K562 (cell line): Measurements from ENCODE around the gene NUP35. TPM values are rescaled to one million over a fixed set of nuclear protein-coding genes. Genes with fewer than 3 reads are reported as not detected.

Experiments
- CREB1 ChIP-seq, 2 experiments: sonication (generic) in 1 of 2; formaldehyde crosslinking in 1 of 2; IDR thresholded peaks; 2 replicates each; pipeline versions ENCODE4 v1.6.1 to v1.8.0; 2012 to 2022; ENCODE audit warnings: inconsistent platforms in 1 of 2, mild to moderate bottlenecking in 1 of 2, missing genetic modification reagents in 1 of 2, moderate library complexity in 1 of 2
- CREB5 ChIP-seq: fragments of 250-450 bp; sonication (Bioruptor Pico); IDR thresholded peaks from 2 replicates; pipeline ENCODE4 v1.5.0; 2020; ENCODE audit warnings: mild to moderate bottlenecking
- E2F6 ChIP-seq, 2 experiments: IDR thresholded peaks; 2 replicates each; pipeline ENCODE4 v1.6.1; 2011; ENCODE audit warnings: borderline replicate concordance in 1 of 2, control low read depth in 1 of 2, low read depth in 1 of 2, low read length in 1 of 2, mild to moderate bottlenecking in 1 of 2, mixed read lengths in 1 of 2, moderate library complexity in 1 of 2; ENCODE audit not compliant: insufficient read depth in 1 of 2, insufficient read length in 1 of 2, poor library complexity in 1 of 2, severe bottlenecking in 1 of 2; ENCODE audit errors: extremely low read depth in 1 of 2
- GTF2A2 ChIP-seq: IDR thresholded peaks from 2 replicates; pipeline ENCODE4 v1.6.1; 2016; ENCODE audit warnings: mild to moderate bottlenecking, missing genetic modification characterization, missing compliant biosample characterization
- HLTF ChIP-seq: fragments of 450-650 bp; IDR thresholded peaks from 2 replicates; pipeline ENCODE4 v1.6.1; 2016
- HNRNPK ChIP-seq: fragments of 200-400 bp; formaldehyde crosslinking; IDR thresholded peaks from one replicate; pipeline ENCODE4 v1.6.1; 2018; ENCODE audit warnings: mild to moderate bottlenecking, low read depth, low read length; ENCODE audit not compliant: poor library complexity, severe bottlenecking
- JUN ChIP-seq, 2 experiments: sonication (generic) in 1 of 2; formaldehyde crosslinking in 1 of 2; IDR thresholded peaks; 2 replicates each; pipeline versions ENCODE4 v1.6.1 to v1.8.0; 2012 to 2022; ENCODE audit warnings: borderline replicate concordance in 2 of 2, mild to moderate bottlenecking in 2 of 2, improper control_type of control experiment in 1 of 2, low read depth in 1 of 2, low read length in 1 of 2, missing genetic modification reagents in 1 of 2
- POLR3G ChIP-seq: IDR thresholded peaks from 2 replicates; pipeline ENCODE4 v1.6.1; 2011; ENCODE audit not compliant: insufficient read length, insufficient replicate concordance; ENCODE audit errors: extremely low read depth
- PURB ChIP-seq: sonication (generic); formaldehyde crosslinking; IDR thresholded peaks from 2 replicates; pipeline ENCODE4 v1.9.0; 2021; ENCODE audit warnings: low read depth, mild to moderate bottlenecking, missing genetic modification reagents
- RBM39 ChIP-seq: fragments of 200-400 bp; formaldehyde crosslinking; optimal IDR thresholded peaks from 2 replicates; pipeline ENCODE3; 2018; ENCODE audit warnings: low read depth, low read length
- RFX5 ChIP-seq: IDR thresholded peaks from 2 replicates; pipeline ENCODE4 v1.6.1; 2011; ENCODE audit warnings: low read depth, mild to moderate bottlenecking, improper control_type of control experiment, low read length
- SRF ChIP-seq, 2 experiments: fragments of 250-450, 450-650 bp in 1 of 2; sonication (Bioruptor Pico) in 1 of 2; sonication (generic) in 1 of 2; formaldehyde crosslinking; IDR thresholded peaks; 2 replicates each; pipeline versions ENCODE4 v1.5.0 to v1.5.1; 2020 to 2022; ENCODE audit warnings: mild to moderate bottlenecking in 1 of 2, missing genetic modification reagents in 1 of 2
- TAF15 ChIP-seq: fragments of 200-400 bp; formaldehyde crosslinking; IDR thresholded peaks from 2 replicates; pipeline ENCODE4 v1.6.1; 2017; ENCODE audit warnings: mild to moderate bottlenecking, low read depth, low read length, moderate library complexity
- TFE3 ChIP-seq: fragments of 450-650 bp; formaldehyde crosslinking; IDR thresholded peaks from 2 replicates; pipeline ENCODE4 v1.4.0; 2020; ENCODE audit warnings: mild to moderate bottlenecking, mixed read lengths
- ZNF518B ChIP-seq: fragments of 250-450 bp; sonication (Bioruptor Pico); IDR thresholded peaks from 2 replicates; pipeline ENCODE4 v1.5.0; 2021; ENCODE audit warnings: mild to moderate bottlenecking, moderate library complexity
- ZSCAN32 ChIP-seq: fragments of 450-650 bp; formaldehyde crosslinking; IDR thresholded peaks from 2 replicates; pipeline ENCODE4 v1.4.0; 2020; ENCODE audit warnings: mild to moderate bottlenecking, moderate library complexity
- polyA plus RNA-seq, 8 experiments: library from polyadenylated mRNA; depleted of rRNA in 4 of 8; stranded (reverse) in 5 of 8; unstranded in 3 of 8; fragments of >200 nt; fragmentation: Nextera tagmentation in 2 of 8; fragmentation: Illumina TruSeq in 1 of 8; extraction: Ambion mirVana in 2 of 8; extraction: Trizol in 1 of 8; gene quantifications; 2 replicates each; pipeline versions ENCODE4 v1.2.1 to v1.2.3, GENCODE V29; 2011 to 2014; ENCODE audit warnings: inconsistent platforms in 1 of 8, missing spikeins in 1 of 8
- total RNA-seq, 7 experiments: library from RNA; depleted of rRNA in 6 of 7; stranded (reverse); fragments of >200 nt in 6 of 7; fragmentation: Illumina TruSeq in 2 of 7; extraction: Trizol in 2 of 7; gene quantifications; 2 replicates each; pipeline versions ENCODE4 v1.2.1 to v1.2.3, GENCODE V29; 2011 to 2021; ENCODE audit warnings: low replicate concordance in 1 of 7

NUP35 gene
- total and polyA plus RNA-seq, 9 of the 15 experiments (the other 6 are each of a cell fraction or from before 2014, with no cell fraction given), result 24.5 to 78.2 (median 51.1) TPM

DNA sequence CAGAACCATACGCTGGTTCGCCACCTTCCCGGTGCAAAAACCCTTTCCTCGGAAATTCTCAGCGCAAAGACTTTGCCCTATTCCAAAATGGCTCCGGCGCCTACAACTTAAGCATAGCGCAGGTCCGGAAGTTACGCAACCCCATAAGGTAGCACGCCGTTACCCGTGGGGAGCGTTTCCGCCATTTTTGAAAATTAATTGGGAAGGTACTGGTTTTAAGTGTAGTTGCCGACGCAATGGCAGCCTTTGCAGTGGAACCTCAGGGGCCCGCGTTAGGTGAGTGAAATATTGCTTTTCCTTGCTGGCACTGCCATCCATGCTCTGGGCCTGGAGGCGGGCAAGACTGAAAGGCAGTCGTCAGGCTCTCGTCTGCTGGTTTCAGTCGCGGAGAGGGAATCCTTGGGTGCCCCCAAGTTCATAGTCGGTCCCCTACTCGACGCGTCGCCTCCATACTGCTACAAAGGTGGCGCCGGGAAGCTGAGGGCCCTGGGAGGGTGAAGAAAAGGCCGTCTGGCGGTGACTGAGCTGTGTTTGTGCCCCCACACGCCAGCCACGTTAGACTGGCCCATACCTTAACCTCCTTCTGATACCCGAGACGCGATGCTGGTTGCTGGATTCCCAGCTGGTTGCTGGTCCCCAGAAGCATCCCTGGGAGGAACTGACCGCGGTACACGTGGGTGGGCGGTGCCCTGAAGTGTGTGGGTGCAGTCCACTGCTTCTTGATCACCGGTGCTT, at the start of gene NUP35 (continued):
- TF ChIP-seq TFE3 (CRISPR knock-in tag), result no peak
- peak; percentile 73 for TF ChIP-seq JUN (IDR thresholded peaks at IDR 0.05; ENCODE audit: borderline replicate concordance, low read depth, low read length)
- TF ChIP-seq JUN (CRISPR knock-in tag; IDR thresholded peaks at IDR 0.05; ENCODE audit: borderline replicate concordance), result 0 out of 2 replicates have a peak, but pooled peaks have one; percentile 29
- TF ChIP-seq E2F6 (IDR thresholded peaks at IDR 0.05; ENCODE audit: borderline replicate concordance in 1 of 2, extremely low read depth in 1 of 2, insufficient read depth in 1 of 2, insufficient read length in 1 of 2, low read depth in 1 of 2, low read length in 1 of 2, poor library complexity in 1 of 2, severe bottlenecking in 1 of 2), result peak; percentile 77 to 90
- no peak for TF ChIP-seq GTF2A2
- TF ChIP-seq CREB1 (IDR thresholded peaks at IDR 0.05), result peak; percentile 85
- peak; percentile 68 for TF ChIP-seq CREB1 (CRISPR knock-in tag; IDR thresholded peaks at IDR 0.05)
- no peak for TF ChIP-seq PURB (CRISPR knock-in tag)
- no peak for TF ChIP-seq CREB5
- TF ChIP-seq RBM39, result peak; percentile 54
- 0 out of 2 replicates have a peak, but pooled peaks have one; percentile 56 for TF ChIP-seq RFX5
- no peak for TF ChIP-seq TAF15
- no peak for TF ChIP-seq ZNF518B (CRISPR knock-in tag)
- no peak for TF ChIP-seq ZSCAN32 (CRISPR knock-in tag)
- TF ChIP-seq HNRNPK, result no peak
- no peak for TF ChIP-seq POLR3G
- TF ChIP-seq SRF (CRISPR knock-in tag; IDR thresholded peaks at IDR 0.05), result peak in 1 of 2 experiments; percentile 85; a peak in 2 of 4 replicates
- TF ChIP-seq HLTF, result no peak
